Measurements from ENCODE around the gene PSMD3.

The PSMD3 gene

DNA sequence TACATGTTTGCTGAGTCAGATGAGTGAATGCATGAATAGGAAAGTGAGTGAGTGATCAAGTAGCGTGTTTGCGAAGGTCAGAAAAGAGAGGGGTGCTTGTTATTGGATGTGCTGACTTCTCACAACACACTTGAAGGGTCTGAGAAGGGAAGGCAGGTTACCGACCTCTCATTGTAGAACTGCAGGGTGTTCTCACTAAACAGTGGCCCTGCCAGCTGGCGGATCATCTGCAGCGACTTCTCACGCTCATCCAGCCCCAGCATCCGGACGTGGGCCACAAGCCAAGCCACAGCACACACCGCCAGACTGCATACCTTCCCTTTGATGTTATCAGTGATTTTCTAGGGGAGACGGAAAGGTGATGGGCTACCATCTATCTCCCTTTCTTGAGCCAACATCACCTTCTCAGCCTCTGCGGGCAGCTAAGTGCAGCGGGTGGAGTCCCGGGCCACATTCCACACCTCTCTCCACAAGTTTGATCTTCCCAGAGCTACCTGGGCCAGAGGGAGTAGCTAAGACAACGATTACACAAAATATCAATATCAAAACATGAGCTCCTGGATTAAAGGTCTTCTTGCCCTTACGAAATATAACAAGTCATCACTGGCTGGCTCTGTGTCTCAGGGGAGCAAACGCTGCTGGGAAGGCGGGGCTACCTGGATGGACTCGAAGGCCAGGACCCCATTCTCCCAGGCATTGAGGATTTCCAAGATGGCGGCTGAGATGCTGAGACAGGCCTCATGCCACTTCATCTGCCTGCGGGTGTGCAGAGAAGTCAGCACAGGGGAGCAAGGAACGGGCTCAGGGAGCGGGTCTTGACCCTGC, 45.6 kb downstream of the PSMD3 start:
- DNase-seq (ENCODE audit: low read depth): no peak
- H3K4me3 ChIP-seq (ENCODE audit: low read depth, low read length): no peak overlapping the region
- no peak for TF ChIP-seq CTCF (IDR thresholded peaks at IDR 0.05; ENCODE audit: control insufficient read depth, extremely low read depth, insufficient read depth)

GRCh38 chr17:40026816-40027613, 46.4 kb downstream of the PSMD3 start:
- peak; percentile 33 for DNase-seq (ENCODE audit: low read depth)
- peak; percentile 88 for TF ChIP-seq CTCF (IDR thresholded peaks at IDR 0.05; ENCODE audit: control insufficient read depth, extremely low read depth, insufficient read depth)
- no peak overlapping the region for H3K4me3 ChIP-seq (ENCODE audit: low read depth, low read length)

GRCh38 chr17:40027614-40028012, 47.0 kb downstream of the PSMD3 start:
- no peak for TF ChIP-seq CTCF (IDR thresholded peaks at IDR 0.05; ENCODE audit: control insufficient read depth, extremely low read depth, insufficient read depth)
- no peak for DNase-seq (ENCODE audit: low read depth)
- H3K4me3 ChIP-seq (ENCODE audit: low read depth, low read length): no peak overlapping the region

- no peak for DNase-seq (ENCODE audit: low read depth)
- no peak for TF ChIP-seq CTCF (IDR thresholded peaks at IDR 0.05; ENCODE audit: control insufficient read depth, extremely low read depth, insufficient read depth)
- H3K4me3 ChIP-seq (ENCODE audit: low read depth, low read length): no peak overlapping the region
Measured at GRCh38 chr17:40028595-40028994, 48.0 kb downstream of the PSMD3 start.

DNA sequence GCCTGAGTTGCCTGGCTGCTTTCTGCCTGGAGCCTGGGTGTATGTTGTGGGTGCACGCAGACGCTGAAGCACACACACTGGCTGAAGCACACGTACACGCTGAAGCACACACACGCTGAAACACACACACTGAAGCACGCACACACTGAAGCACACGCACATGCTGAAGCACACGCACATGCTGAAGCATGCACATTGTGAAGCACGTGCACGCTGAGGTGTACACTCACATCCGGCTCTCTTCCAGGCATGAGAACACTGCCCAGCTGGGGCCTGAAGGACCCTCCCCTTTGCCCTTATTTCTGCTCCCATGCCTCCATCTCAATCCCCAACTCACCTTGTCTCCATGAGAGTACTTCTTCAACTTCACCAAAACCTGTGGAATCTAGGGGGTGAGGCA, 51.1 kb downstream of the PSMD3 start:
- H3K4me3 ChIP-seq (ENCODE audit: low read depth, low read length): no peak overlapping the region
- DNase-seq (ENCODE audit: low read depth): no peak
- no peak for TF ChIP-seq CTCF (IDR thresholded peaks at IDR 0.05; ENCODE audit: control insufficient read depth, extremely low read depth, insufficient read depth)

DNA sequence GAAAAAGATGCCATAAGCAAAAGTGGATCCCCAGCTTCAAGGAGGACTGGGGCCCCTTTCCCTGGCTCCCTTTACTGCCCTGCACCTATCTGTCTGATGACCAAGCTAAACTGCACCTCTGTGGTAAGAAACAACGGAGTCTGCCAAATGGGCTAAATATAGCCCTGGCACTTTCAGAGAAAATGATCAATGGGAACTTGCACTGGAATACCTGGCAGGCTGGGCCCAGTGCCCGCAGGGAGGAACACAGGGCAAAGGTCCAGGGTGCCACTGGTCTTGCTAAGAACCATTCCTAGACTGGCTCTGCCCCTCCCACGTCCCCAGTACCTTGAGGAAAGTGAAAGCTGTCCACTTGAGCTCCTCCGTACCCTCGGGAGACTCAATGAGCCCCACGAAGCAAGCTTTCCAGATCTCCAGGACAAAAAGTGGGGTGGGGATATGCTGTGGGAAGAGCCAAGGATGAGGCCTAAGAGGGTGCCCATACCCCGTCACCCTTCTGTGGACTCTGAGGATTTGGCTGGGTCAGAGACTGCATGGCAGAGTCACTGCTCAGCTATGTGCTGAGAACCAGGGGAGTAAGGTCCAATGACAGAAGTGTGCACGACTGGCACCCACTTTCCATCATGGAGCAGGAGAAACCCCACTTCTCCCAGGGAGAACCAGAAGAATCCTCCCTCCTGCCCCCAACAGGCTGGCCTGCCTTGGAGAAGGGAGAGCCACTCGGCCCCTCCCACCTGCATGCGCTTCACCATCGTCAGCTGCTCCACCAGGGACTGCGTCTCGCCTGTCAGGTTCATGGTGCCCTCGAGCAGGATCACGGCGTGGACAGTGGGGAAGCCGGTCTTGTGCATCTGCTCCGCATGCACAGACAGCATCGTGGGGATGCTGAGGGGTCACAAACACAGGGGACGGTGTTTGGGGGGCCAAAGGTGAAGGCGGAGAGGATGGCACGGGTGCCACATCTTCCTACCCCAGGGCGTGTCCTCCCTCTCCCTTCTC, 52.0 kb downstream of the PSMD3 start:
- DNase-seq (ENCODE audit: low read depth): peak; percentile 86
- H3K4me3 ChIP-seq (ENCODE audit: low read depth, low read length): no peak overlapping the region
- TF ChIP-seq CTCF (IDR thresholded peaks at IDR 0.05; ENCODE audit: control insufficient read depth, extremely low read depth, insufficient read depth): no peak

All from LNCaP clone FGC (cell line).